ENCODE measurements around the gene SLCO2A1.
"Not testable (repeated sequence)": the region's sequence is repeated elsewhere in the genome, so short reads cannot be mapped to it uniquely, and the experiment has no call there.

SLCO2A1 gene
- 0 reads per million in 3 experiments for total RNA-seq

GRCh38 chr3:134029734-134030378 is at the start of gene SLCO2A1:
Gene SLCO2A1, minus strand, starts transcription at chr3:134029925. Its CDS starts 123 bp downstream, at chr3:134029802.
- DNase-seq: no peak

- DNase-seq: no peak
Measured at GRCh38 chr3:134079111-134079547, 49.4 kb upstream of the SLCO2A1 start.

- DNase-seq: no peak
Measured at GRCh38 chr3:134078169-134078831, 48.6 kb upstream of the SLCO2A1 start.

GRCh38 chr3:134077649-134078161 is 48.0 kb upstream of the SLCO2A1 start:
- DNase-seq: no peak

- no peak for DNase-seq
Measured at GRCh38 chr3:134076851-134077250, 47.1 kb upstream of the SLCO2A1 start.

GRCh38 chr3:134075846-134076245 is 46.1 kb upstream of the SLCO2A1 start:
- DNase-seq: no peak

- no peak for DNase-seq
Measured at GRCh38 chr3:134075568-134075825, 45.8 kb upstream of the SLCO2A1 start.

- DNase-seq: no peak
Measured at GRCh38 chr3:134074790-134075567, 45.3 kb upstream of the SLCO2A1 start.

- DNase-seq: no peak
Measured at GRCh38 chr3:134074001-134074789, 44.5 kb upstream of the SLCO2A1 start.

- no peak for DNase-seq
Measured at GRCh38 chr3:134073583-134073945, 43.8 kb upstream of the SLCO2A1 start.

- DNase-seq: no peak
Measured at GRCh38 chr3:134072881-134073582, 43.3 kb upstream of the SLCO2A1 start.

- not testable (repeated sequence) for DNase-seq
Measured at GRCh38 chr3:134070281-134070680, 40.6 kb upstream of the SLCO2A1 start.

- DNase-seq: no peak
Measured at GRCh38 chr3:134068429-134068828, 38.7 kb upstream of the SLCO2A1 start.

GRCh38 chr3:134067531-134068161 is 37.9 kb upstream of the SLCO2A1 start:
- DNase-seq: no peak

GRCh38 chr3:134066651-134067530 is 37.2 kb upstream of the SLCO2A1 start:
- no peak for DNase-seq

- no peak for DNase-seq
Measured at GRCh38 chr3:134066158-134066541, 36.4 kb upstream of the SLCO2A1 start.

- DNase-seq: no peak
Measured at GRCh38 chr3:134065252-134066157, 35.8 kb upstream of the SLCO2A1 start.

GRCh38 chr3:134064081-134064480 is 34.4 kb upstream of the SLCO2A1 start:
- no peak for DNase-seq

- no peak for DNase-seq
Measured at GRCh38 chr3:134061401-134061800, 31.7 kb upstream of the SLCO2A1 start.
